ENCODE data around the gene EHBP1L1. TPM values are rescaled to one million over a fixed set of nuclear protein-coding genes. Genes with fewer than 3 reads are reported as not detected.

The EHBP1L1 gene
- polyA plus RNA-seq, 3 donors: 29.6 to 507 (median 42.6) TPM

DNA sequence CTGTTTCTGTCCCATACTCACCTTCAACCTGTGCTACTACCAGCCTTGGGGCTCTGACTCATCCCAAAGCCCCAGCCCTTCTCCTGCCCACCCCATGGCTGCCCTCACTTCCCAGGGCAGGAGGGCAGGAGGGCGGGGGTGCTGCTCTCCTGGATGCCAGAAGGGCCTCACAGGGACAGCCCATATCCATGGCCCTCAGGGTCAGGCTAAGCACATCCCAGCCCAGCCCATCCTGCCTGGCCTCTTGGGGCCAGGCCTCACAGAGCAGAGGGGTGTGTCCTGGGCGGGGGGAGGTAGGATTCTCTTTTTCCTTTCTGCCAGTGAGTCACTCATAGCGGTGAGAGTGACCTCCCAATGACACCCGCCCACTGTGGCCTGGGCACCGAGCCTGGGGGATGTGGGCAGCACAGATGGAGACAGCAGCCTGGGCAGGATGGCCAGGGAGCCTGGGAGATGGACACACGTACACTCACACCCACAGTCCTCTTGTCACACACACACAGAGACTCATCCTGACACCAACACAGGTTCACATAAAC is 20.1 kb upstream of the EHBP1L1 start:
- Mint-ChIP-seq H3K27me3 (ENCODE audit: low read depth in 3 of 3) (peaks cover 21 to 42% (median 36%) of the 10 kb centered on the region in 3 donors), H3K4me1 (peaks cover 60% of the 10 kb centered on the region), H3K36me3 (peaks cover 0 to 9% of the 10 kb centered on the region in 2 donors), H3K4me3 (peak overlapping the region; percentile 42 to 53), H3K27ac (peak overlapping the region in 5 of 7 donors; percentile 17 to 79 (median 60)), H3K9me3 (peaks cover 0 to 2% (median 0%) of the 10 kb centered on the region in 7 donors)
- Histone ChIP-seq H3K36me3 (replicated peaks in 1 of 2; ENCODE audit: control insufficient read depth in 1 of 2, insufficient read depth in 2 of 2, low read length in 2 of 2) (no peaks in the 10 kb centered on the region), H3K4me2 (replicated peaks; ENCODE audit: extremely low read depth, low read length, poor library complexity, severe bottlenecking) (no peak overlapping the region), H4K20me1 (ENCODE audit: insufficient read depth, low read length) (no peaks in the 10 kb centered on the region), H3K27me3 (ENCODE audit: control insufficient read depth in 2 of 2, insufficient read depth in 2 of 2, low read length in 2 of 2) (peaks cover 0 to 29% of the 10 kb centered on the region in 2 donors), H3K79me2 (ENCODE audit: insufficient read depth, low read length) (no peaks in the 10 kb centered on the region), H3K4me1 (ENCODE audit: control insufficient read depth in 1 of 2, insufficient read depth in 2 of 2, low read length in 2 of 2) (peaks cover 26 to 59% of the 10 kb centered on the region in 2 donors), H3K9me3 (replicated peaks in 1 of 2; ENCODE audit: control insufficient read depth in 1 of 2, insufficient read depth in 1 of 2, low read length in 2 of 2) (no peaks in the 10 kb centered on the region), H3K4me3 (replicated peaks in 1 of 3; ENCODE audit: low read depth in 2 of 3, low read length in 3 of 3) (no peak overlapping the region), H3K9ac (ENCODE audit: insufficient read depth, low read length, poor library complexity, severe bottlenecking) (peak overlapping the region; percentile 27), H2AFZ (ENCODE audit: insufficient read depth, low read depth, low read length, poor library complexity, severe bottlenecking) (no peak overlapping the region), H3K27ac (ENCODE audit: low read depth in 1 of 2, low read length in 2 of 2) (no peak overlapping the region)
- WGBS (ENCODE audit: insufficient coverage): no CpG with 5 or more reads among the region's 6 CpGs
- intact Hi-C loops (cut with micrococcal nuclease): no loop called here
- TF ChIP-seq, protein P1, sequence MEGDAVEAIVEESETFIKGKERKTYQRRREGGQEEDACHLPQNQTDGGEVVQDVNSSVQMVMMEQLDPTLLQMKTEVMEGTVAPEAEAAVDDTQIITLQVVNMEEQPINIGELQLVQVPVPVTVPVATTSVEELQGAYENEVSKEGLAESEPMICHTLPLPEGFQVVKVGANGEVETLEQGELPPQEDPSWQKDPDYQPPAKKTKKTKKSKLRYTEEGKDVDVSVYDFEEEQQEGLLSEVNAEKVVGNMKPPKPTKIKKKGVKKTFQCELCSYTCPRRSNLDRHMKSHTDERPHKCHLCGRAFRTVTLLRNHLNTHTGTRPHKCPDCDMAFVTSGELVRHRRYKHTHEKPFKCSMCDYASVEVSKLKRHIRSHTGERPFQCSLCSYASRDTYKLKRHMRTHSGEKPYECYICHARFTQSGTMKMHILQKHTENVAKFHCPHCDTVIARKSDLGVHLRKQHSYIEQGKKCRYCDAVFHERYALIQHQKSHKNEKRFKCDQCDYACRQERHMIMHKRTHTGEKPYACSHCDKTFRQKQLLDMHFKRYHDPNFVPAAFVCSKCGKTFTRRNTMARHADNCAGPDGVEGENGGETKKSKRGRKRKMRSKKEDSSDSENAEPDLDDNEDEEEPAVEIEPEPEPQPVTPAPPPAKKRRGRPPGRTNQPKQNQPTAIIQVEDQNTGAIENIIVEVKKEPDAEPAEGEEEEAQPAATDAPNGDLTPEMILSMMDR (IDR thresholded peaks at IDR 0.05): no peak
- DNase-seq: peak; percentile 44 to 58 (median 50)

DNA sequence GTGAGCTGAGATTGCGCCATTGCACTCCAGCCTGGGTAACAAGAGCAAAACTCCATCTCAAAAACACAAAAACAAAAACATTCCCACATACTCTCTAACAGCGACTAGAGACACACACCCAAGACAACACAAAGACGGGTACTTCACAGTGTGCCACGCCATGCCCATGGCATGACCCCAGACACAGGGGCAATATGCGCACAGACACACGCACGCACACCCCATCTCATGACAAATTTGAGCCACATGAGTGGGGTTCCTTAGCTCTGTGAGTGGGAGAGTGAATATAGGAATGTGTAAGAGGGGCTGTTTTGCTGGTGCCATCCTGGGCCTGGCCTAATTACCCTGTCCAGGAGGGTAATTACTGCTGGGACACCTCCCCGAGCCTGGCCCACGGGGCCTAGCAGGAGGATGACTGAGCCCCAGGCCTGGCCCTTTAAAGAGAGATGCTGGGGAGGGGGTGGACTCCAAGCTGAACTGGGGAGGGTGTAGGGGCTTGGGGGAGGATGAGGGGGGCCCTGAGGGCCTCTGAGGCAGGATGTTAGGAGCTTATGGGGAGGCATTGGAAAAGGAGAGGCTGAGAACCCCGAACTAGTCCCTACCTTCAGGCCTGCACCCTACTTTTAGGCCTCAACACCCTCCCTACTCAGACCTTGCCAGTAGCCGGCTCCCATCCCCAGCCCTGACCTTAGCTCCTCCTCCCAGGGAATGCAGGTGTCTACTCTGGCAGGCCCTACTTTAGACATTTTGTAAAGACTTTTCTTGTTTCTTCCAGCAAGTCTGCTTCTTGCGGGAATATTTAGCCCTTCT is 19.2 kb upstream of the EHBP1L1 start:
- TF ChIP-seq, protein P1 (IDR thresholded peaks at IDR 0.05): no peak
- Histone ChIP-seq H3K4me3 (replicated peaks in 1 of 3; ENCODE audit: low read depth in 2 of 3, low read length in 3 of 3) (no peak overlapping the region), H3K36me3 (replicated peaks in 1 of 2; ENCODE audit: control insufficient read depth in 1 of 2, insufficient read depth in 2 of 2, low read length in 2 of 2) (no peaks in the 10 kb centered on the region), H3K27ac (ENCODE audit: low read depth in 1 of 2, low read length in 2 of 2) (no peak overlapping the region), H3K4me1 (ENCODE audit: control insufficient read depth in 1 of 2, insufficient read depth in 2 of 2, low read length in 2 of 2) (peaks cover 26 to 59% of the 10 kb centered on the region in 2 donors), H3K27me3 (ENCODE audit: control insufficient read depth in 2 of 2, insufficient read depth in 2 of 2, low read length in 2 of 2) (peaks cover 0 to 33% of the 10 kb centered on the region in 2 donors), H3K9me3 (replicated peaks in 1 of 2; ENCODE audit: control insufficient read depth in 1 of 2, insufficient read depth in 1 of 2, low read length in 2 of 2) (no peaks in the 10 kb centered on the region), H2AFZ (ENCODE audit: insufficient read depth, low read depth, low read length, poor library complexity, severe bottlenecking) (no peak overlapping the region), H3K9ac (ENCODE audit: insufficient read depth, low read length, poor library complexity, severe bottlenecking) (no peak overlapping the region), H3K4me2 (replicated peaks; ENCODE audit: extremely low read depth, low read length, poor library complexity, severe bottlenecking) (no peak overlapping the region), H4K20me1 (ENCODE audit: insufficient read depth, low read length) (no peaks in the 10 kb centered on the region), H3K79me2 (ENCODE audit: insufficient read depth, low read length) (no peaks in the 10 kb centered on the region)
- Mint-ChIP-seq H3K9me3 (peaks cover 0 to 2% (median 0%) of the 10 kb centered on the region in 7 donors), H3K27ac (no peak overlapping the region), H3K27me3 (ENCODE audit: low read depth in 3 of 3) (peaks cover 21 to 43% (median 40%) of the 10 kb centered on the region in 3 donors), H3K4me3 (peak overlapping the region; percentile 73 to 84), H3K36me3 (peaks cover 0 to 9% of the 10 kb centered on the region in 2 donors), H3K4me1 (peaks cover 56% of the 10 kb centered on the region)
- intact Hi-C loops (cut with micrococcal nuclease): no loop called here
- DNase-seq: no peak
- WGBS (ENCODE audit: insufficient coverage): 95% methylated on average over 10 of the region's 12 CpGs
